Stimulated activated naive CD8-positive, alpha-beta T cell treated with anti-CD3 and anti-CD28 coated beads, Interleukin-15, Interleukin-2, amounts not matched to agents 100 ng/mL and 50 ng/mL, for 24 hours (primary cell): Measurements from ENCODE around the gene SLC25A46.
"Not testable (repeated sequence)": the region's sequence is repeated elsewhere in the genome, so short reads cannot be mapped to it uniquely, and the experiment has no call there.

ENCODE experiments used
- H3K27ac Mint-ChIP-seq: one replicate; pipeline ENCODE4 v1.8.0; 2021; ENCODE audit warnings: mild to moderate bottlenecking, mixed read lengths
- H3K27me3 Mint-ChIP-seq: one replicate; pipeline ENCODE4 v1.8.0; 2021; ENCODE audit warnings: mixed read lengths
- H3K36me3 Mint-ChIP-seq: one replicate; pipeline ENCODE4 v1.8.0; 2021; ENCODE audit warnings: low read depth, mixed read lengths
- H3K4me1 Mint-ChIP-seq: one replicate; pipeline ENCODE4 v1.8.0; 2021; ENCODE audit warnings: low read depth, mixed read lengths
- H3K4me3 Mint-ChIP-seq: one replicate; pipeline ENCODE4 v1.8.0; 2021; ENCODE audit warnings: mild to moderate bottlenecking, mixed read lengths
- H3K9me3 Mint-ChIP-seq: one replicate; pipeline ENCODE4 v1.8.0; 2021; ENCODE audit warnings: mixed read lengths

Gene SLC25A46

DNA sequence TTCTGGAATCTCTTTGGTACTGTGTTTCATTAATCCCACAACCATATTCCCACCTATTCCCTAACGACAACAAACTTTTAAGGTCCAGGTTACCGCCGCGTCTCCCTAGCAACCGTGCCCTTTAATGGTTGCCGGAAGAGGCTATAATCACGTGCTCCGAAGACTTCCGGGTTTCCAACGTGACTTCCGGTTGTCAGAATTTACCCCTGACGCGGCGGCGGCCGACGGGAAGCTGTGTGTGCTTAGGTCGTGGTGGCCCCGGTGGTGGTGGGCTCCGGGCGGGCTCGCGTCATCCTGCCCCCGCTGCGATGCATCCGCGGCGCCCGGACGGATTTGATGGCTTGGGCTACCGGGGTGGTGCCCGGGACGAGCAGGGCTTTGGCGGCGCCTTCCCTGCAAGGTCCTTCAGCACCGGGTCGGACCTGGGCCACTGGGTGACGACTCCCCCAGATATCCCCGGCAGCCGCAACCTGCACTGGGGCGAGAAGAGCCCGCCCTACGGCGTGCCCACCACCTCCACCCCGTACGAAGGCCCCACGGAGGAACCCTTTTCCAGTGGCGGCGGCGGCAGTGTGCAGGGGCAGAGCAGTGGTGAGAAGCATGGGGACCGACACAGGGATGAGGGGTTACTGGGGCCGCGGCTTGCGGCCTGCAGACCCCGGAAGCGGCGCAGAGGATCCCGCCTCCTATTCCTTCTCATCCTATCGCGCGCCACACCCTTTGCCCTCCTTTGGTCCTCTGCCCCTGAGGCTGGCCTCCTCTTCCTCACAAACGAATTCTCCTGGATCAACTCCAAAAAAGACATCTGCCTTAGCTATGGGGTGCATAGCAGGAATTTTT, at the start of gene SLC25A46:
Gene SLC25A46, plus strand, starts transcription at position 196 of the 840 bp plus-strand sequence. Its CDS starts 113 bp downstream, at position 309.
- peaks cover 35% of the 10 kb centered on the region for H3K4me1 Mint-ChIP-seq
- no peaks in the 10 kb centered on the region for H3K9me3 Mint-ChIP-seq
- peak within 1 kb of the TSS; percentile 99 for H3K4me3 Mint-ChIP-seq
- peak within 1 kb of the TSS; percentile 96 for H3K27ac Mint-ChIP-seq
- H3K36me3 Mint-ChIP-seq, result peaks cover 15% of the 10 kb centered on the region
- H3K27me3 Mint-ChIP-seq, result peaks cover 15% of the 10 kb centered on the region

- not testable (repeated sequence) for H3K4me3 Mint-ChIP-seq, H3K36me3 Mint-ChIP-seq, H3K27ac Mint-ChIP-seq, H3K9me3 Mint-ChIP-seq, H3K4me1 Mint-ChIP-seq, H3K27me3 Mint-ChIP-seq
Measured at GRCh38 chr5:110690587-110690986, 48.2 kb upstream of the SLC25A46 start.

- H3K36me3 Mint-ChIP-seq, H3K27me3 Mint-ChIP-seq, H3K4me1 Mint-ChIP-seq, H3K9me3 Mint-ChIP-seq, H3K27ac Mint-ChIP-seq, H3K4me3 Mint-ChIP-seq: not testable (repeated sequence)
Measured at GRCh38 chr5:110692669-110693068, 46.1 kb upstream of the SLC25A46 start.

DNA sequence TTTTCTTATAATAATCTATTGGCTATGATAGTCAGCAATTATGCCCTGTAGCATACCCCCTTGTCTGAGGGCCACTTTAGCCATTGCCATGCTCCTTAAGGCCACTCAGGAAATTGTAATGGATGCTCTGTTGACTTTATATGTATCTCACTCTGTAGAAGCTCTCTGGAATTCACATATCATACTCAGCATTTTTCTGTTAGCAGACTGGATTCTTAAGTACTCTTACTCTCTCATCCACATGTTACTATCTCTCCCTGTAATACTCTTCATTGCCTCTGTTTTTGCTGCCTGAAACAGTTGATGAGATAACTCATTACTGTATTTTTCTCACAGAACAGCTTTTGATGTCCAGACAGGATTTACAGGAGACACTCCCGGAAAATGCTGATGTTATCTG, 36.5 kb upstream of the SLC25A46 start:
- no peak overlapping the region for H3K27ac Mint-ChIP-seq
- peaks cover 9% of the 10 kb centered on the region for H3K27me3 Mint-ChIP-seq
- no peak overlapping the region for H3K4me3 Mint-ChIP-seq
- no peaks in the 10 kb centered on the region for H3K4me1 Mint-ChIP-seq
- H3K36me3 Mint-ChIP-seq, result no peaks in the 10 kb centered on the region
- H3K9me3 Mint-ChIP-seq, result no peaks in the 10 kb centered on the region

GRCh38 chr5:110702704-110703103, 36.1 kb upstream of the SLC25A46 start:
- Mint-ChIP-seq H3K4me3 (no peak overlapping the region), H3K27me3 (peaks cover 9% of the 10 kb centered on the region), H3K9me3 (no peaks in the 10 kb centered on the region), H3K4me1 (no peaks in the 10 kb centered on the region), H3K36me3 (no peaks in the 10 kb centered on the region), H3K27ac (no peak overlapping the region)

- Mint-ChIP-seq H3K4me1 (no peaks in the 10 kb centered on the region), H3K9me3 (no peaks in the 10 kb centered on the region), H3K27me3 (peaks cover 9% of the 10 kb centered on the region), H3K27ac (no peak overlapping the region), H3K36me3 (no peaks in the 10 kb centered on the region), H3K4me3 (no peak overlapping the region)
Measured at GRCh38 chr5:110703481-110703880, 35.3 kb upstream of the SLC25A46 start.

GRCh38 chr5:110705349-110705748, 33.5 kb upstream of the SLC25A46 start:
- no peaks in the 10 kb centered on the region for H3K36me3 Mint-ChIP-seq
- H3K4me1 Mint-ChIP-seq, result no peaks in the 10 kb centered on the region
- no peak overlapping the region for H3K4me3 Mint-ChIP-seq
- no peak overlapping the region for H3K27ac Mint-ChIP-seq
- H3K9me3 Mint-ChIP-seq, result no peaks in the 10 kb centered on the region
- peaks cover 11% of the 10 kb centered on the region for H3K27me3 Mint-ChIP-seq

- Mint-ChIP-seq H3K27me3 (peaks cover 11% of the 10 kb centered on the region), H3K27ac (no peak overlapping the region), H3K4me1 (no peaks in the 10 kb centered on the region), H3K36me3 (no peaks in the 10 kb centered on the region), H3K9me3 (no peaks in the 10 kb centered on the region), H3K4me3 (no peak overlapping the region)
Measured at GRCh38 chr5:110707260-110707844, 31.5 kb upstream of the SLC25A46 start.

DNA sequence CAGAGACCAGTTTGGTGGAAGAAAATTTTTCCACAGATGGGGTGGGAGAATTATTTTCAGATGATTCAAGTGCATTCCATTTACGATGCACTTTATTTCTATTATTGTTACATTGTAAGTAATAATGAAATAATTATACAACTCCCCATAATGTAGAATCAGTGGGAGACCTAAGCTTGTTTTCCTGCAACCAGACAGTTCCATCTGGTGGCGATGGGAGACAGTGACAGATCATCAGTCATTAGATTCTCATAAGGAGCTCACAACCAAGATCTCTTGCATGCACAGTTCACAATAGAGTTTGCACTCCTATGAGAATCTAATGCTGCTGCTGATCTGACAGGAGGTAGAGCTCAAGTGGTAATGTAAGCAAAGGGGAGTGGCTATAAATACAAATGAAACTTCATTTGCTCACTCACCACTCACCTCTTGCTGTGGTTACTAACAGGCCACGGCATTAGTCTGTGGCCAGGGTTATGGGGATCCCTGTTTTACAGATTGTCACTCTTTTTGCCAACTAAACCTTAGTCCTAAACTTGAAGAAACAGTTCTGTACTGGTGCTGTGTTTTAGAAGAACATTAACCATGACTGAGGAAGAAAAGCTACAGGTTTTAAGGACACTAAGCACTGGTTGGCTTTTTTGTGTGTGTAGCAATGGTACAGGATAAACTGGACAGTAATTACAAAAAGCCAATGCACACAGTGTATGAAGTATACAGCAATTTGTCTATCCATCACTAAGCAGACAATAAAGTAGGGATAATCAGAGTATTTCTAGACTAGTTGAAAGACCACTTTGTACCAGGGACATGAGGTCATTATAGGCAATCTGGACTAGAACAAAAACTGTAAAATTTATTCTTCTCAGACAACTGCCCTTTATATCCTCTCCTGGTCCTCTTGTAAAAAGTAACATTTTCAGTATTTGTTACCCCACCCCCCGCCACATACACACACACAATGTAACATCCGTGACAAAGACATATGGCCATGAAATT, 22.3 kb upstream of the SLC25A46 start:
- H3K36me3 Mint-ChIP-seq, result no peaks in the 10 kb centered on the region
- H3K27me3 Mint-ChIP-seq, result peaks cover 25% of the 10 kb centered on the region
- H3K4me1 Mint-ChIP-seq, result no peaks in the 10 kb centered on the region
- no peak overlapping the region for H3K27ac Mint-ChIP-seq
- no peak overlapping the region for H3K4me3 Mint-ChIP-seq
- H3K9me3 Mint-ChIP-seq, result no peaks in the 10 kb centered on the region

- H3K9me3 Mint-ChIP-seq, result no peaks in the 10 kb centered on the region
- no peak overlapping the region for H3K27ac Mint-ChIP-seq
- no peaks in the 10 kb centered on the region for H3K36me3 Mint-ChIP-seq
- H3K4me1 Mint-ChIP-seq, result no peaks in the 10 kb centered on the region
- no peak overlapping the region for H3K4me3 Mint-ChIP-seq
- peaks cover 25% of the 10 kb centered on the region for H3K27me3 Mint-ChIP-seq
Measured at GRCh38 chr5:110718311-110718710, 20.5 kb upstream of the SLC25A46 start.

GRCh38 chr5:110726249-110727024, 12.4 kb upstream of the SLC25A46 start, which contains the start of gene TMEM232:
TMEM232 (minus strand) TSS chr5:110726671; CDS start chr5:110667352, 59,319 bp downstream.
- no peaks in the 10 kb centered on the region for H3K27me3 Mint-ChIP-seq
- no peaks in the 10 kb centered on the region for H3K9me3 Mint-ChIP-seq
- peak within 1 kb of the TSS; percentile 78 for H3K4me3 Mint-ChIP-seq
- no peaks in the 10 kb centered on the region for H3K36me3 Mint-ChIP-seq
- H3K4me1 Mint-ChIP-seq, result peaks cover 5% of the 10 kb centered on the region
- no peak within 1 kb of the TSS for H3K27ac Mint-ChIP-seq

DNA sequence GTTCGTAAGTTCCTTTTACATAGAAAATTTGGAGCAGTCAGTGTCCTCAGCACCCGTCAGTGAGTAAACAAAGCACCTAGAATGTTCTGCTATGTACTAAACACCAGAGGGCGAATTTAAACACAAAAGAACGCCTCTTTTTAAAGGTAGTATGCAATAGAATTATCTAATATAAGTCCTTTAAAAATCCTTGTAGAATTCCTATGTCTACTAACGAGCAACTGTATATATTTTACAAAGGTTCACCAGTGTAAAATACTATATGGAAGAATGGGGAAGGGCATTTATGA, 11.8 kb upstream of the SLC25A46 start:
- no peak overlapping the region for H3K27ac Mint-ChIP-seq
- H3K4me3 Mint-ChIP-seq, result peak overlapping the region; percentile 78
- peaks cover 3% of the 10 kb centered on the region for H3K27me3 Mint-ChIP-seq
- peaks cover 5% of the 10 kb centered on the region for H3K4me1 Mint-ChIP-seq
- H3K36me3 Mint-ChIP-seq, result no peaks in the 10 kb centered on the region
- no peaks in the 10 kb centered on the region for H3K9me3 Mint-ChIP-seq

DNA sequence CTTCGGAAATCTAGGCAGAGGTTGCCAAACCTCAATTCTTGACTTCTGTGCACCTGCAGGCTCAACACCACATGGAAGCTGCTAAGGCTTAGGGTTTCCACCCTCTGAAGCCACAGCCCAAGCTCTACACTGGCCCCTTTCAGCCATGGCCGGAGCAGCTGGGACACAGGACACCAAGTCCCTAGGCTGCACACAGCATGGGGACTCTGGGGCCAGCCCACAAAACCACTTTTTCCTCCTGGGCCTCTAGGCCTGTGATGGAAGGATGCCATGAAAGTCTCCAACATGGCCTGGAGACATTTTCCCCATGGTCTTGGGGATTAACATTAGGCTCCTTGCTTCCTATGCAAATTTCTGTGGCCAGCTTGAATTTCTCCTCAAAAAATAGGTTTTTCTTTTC, 7.3 kb upstream of the SLC25A46 start:
- H3K9me3 Mint-ChIP-seq, H3K4me3 Mint-ChIP-seq, H3K4me1 Mint-ChIP-seq, H3K27ac Mint-ChIP-seq, H3K36me3 Mint-ChIP-seq: not testable (repeated sequence)
- peaks cover 25% of the 10 kb centered on the region for H3K27me3 Mint-ChIP-seq

DNA sequence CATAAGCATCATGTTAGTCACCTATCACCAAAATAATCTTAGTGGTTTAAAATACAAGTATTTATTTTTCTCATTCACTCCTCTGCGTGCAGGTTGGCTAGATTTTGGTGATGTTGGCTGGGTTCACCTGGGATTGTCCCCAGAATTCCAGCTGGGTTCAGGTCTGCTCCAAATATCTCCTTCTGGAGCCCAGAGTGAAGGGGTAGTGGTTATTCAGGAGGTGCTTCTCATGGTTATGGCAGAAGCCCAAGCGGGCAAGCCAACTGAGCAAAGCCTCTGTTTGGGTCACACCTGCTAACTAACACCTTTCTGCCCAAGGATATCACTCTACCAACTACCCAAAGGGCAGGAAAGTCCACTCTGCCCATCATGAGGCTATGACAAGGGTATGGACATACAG, 4.7 kb upstream of the SLC25A46 start:
- Mint-ChIP-seq H3K36me3 (no peaks in the 10 kb centered on the region), H3K27ac (no peak overlapping the region), H3K4me1 (peaks cover 7% of the 10 kb centered on the region), H3K9me3 (no peaks in the 10 kb centered on the region), H3K4me3 (no peak overlapping the region), H3K27me3 (peaks cover 28% of the 10 kb centered on the region)
